Erythroblast (primary cell): Measurements from ENCODE around the gene STARD3.
"Not testable (repeated sequence)": the region's sequence is repeated elsewhere in the genome, so short reads cannot be mapped to it uniquely, and the experiment has no call there.

Source experiments
- DNase-seq, 2 experiments: peaks; one replicate each; lab custom pipeline; 2025; lab: John Stamatoyannopoulos, UW
- GATA1 ChIP-seq: IDR thresholded peaks from 2 replicates; pipeline ENCODE4 v1.6.1; 2011; ENCODE audit warnings: low read depth, mild to moderate bottlenecking, control low read depth, low read length, moderate library complexity
- POLR2A ChIP-seq: IDR thresholded peaks from 2 replicates; pipeline ENCODE4 v1.6.1; 2011; ENCODE audit warnings: mild to moderate bottlenecking, low read length

STARD3 gene

DNA sequence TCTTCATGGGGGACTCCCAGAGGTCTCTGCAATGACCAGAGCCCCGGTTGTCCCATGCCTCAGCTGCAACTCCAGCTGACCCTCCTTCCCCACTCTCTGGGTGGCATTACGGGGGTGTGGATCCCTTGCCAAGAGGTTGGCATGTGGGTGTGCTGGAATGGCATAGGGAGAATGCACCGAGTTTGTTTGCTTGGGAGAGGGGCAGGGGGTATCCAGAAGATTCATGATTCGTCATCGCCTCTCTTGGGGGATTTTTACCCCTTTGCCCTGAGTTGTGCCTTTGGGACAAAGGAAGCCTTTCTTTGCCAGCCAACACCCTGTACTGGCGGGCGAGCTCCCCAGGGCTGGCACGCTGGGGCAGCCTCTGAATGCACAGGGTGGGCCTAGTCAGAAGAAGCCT lies 69.4 kb downstream of the STARD3 start:
- TF ChIP-seq POLR2A (no peak), GATA1 (no peak)
- DNase-seq = no peak

DNA sequence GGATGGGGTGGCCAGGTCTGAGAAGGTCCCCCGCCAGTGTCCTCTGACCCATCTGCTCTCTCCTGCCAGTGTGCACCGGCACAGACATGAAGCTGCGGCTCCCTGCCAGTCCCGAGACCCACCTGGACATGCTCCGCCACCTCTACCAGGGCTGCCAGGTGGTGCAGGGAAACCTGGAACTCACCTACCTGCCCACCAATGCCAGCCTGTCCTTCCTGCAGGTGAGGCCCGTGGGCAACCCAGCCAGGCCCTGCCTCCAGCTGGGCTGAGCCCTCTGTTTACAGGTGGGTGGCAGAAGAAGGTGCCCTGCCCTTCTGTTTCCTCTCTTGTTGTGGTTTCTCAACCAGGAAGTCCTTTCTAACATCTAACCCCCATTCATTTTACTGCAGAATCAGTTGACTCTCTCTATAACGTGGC lies 70.0 kb downstream of the STARD3 start:
- TF ChIP-seq GATA1 (no peak), POLR2A (no peak)
- DNase-seq = no peak

- TF ChIP-seq GATA1 = no peak
- no peak for TF ChIP-seq POLR2A
These were observed 72.5 kb downstream of the STARD3 start for GRCh38 chr17:39709319-39709997.

GRCh38 chr17:39709998-39710964 lies 73.3 kb downstream of the STARD3 start:
- no peak for TF ChIP-seq POLR2A
- no peak for TF ChIP-seq GATA1
- DNase-seq = no peak

More at GRCh38 chr17:39709319-39709997, 72.5 kb downstream of the STARD3 start:
- no peak for DNase-seq

- DNase-seq = not testable (repeated sequence)
These were observed 74.1 kb downstream of the STARD3 start for GRCh38 chr17:39711071-39711470.

DNA sequence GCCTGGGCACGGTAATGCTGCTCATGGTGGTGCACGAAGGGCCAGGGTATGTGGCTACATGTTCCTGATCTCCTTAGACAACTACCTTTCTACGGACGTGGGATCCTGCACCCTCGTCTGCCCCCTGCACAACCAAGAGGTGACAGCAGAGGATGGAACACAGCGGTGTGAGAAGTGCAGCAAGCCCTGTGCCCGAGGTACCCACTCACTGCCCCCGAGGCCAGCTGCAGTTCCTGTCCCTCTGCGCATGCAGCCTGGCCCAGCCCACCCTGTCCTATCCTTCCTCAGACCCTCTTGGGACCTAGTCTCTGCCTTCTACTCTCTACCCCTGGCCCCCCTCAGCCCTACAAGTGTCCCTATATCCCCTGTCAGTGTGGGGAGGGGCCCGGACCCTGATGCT lies 74.9 kb downstream of the STARD3 start:
- no peak for TF ChIP-seq POLR2A
- no peak for TF ChIP-seq GATA1
- DNase-seq = no peak
